Measurements from ENCODE around the gene SFTPB.

Gene SFTPB

DNA sequence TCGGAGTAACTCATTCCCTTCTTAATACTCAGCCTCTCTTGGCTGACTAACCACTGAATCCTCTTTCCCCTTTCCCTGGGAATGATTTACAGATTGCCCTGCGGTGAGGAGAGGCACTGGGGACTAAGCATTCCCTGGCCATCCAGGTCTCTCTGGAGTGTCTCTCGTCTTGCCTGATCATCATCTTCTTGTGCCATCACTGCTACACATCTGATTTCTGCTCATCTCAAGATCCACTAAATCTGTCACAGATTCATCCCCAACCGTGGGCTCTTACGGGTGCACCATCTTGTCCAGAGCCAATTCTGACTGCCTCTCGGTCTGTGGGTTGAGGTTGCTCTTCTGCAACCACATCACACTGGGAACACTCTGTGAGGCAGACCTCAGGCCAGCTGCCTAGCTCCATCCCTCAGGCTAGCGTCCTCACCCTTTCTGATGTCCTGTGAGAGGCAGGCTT lies 12.0 kb downstream of the SFTPB start:
- peak; percentile 77 for ATAC-seq
- TF ChIP-seq TCF4 (CRISPR knock-in tag; IDR thresholded peaks at IDR 0.05; ENCODE audit: borderline replicate concordance) (no peak), GLIS3 (CRISPR knock-in tag; IDR thresholded peaks at IDR 0.05) (no peak), OSR1 (CRISPR knock-in tag; IDR thresholded peaks at IDR 0.05) (no peak), ESRRG (CRISPR knock-in tag; IDR thresholded peaks at IDR 0.05) (no peak), ZFP30 (CRISPR knock-in tag; IDR thresholded peaks at IDR 0.05) (no peak), CSDC2 (CRISPR knock-in tag; IDR thresholded peaks at IDR 0.05) (no peak), ZC3H10 (CRISPR knock-in tag; IDR thresholded peaks at IDR 0.05) (no peak), BACH2 (CRISPR knock-in tag; IDR thresholded peaks at IDR 0.05; ENCODE audit: borderline replicate concordance) (no peak), ARNTL (CRISPR knock-in tag; IDR thresholded peaks at IDR 0.05; ENCODE audit: borderline replicate concordance, low read depth) (no peak), RARB (CRISPR knock-in tag; IDR thresholded peaks at IDR 0.05) (no peak), ZNF70 (CRISPR knock-in tag; IDR thresholded peaks at IDR 0.05) (no peak), ISL1 (CRISPR knock-in tag; IDR thresholded peaks at IDR 0.05) (no peak), ZNF8 (CRISPR knock-in tag; IDR thresholded peaks at IDR 0.05) (no peak)
- TF ChIP-seq, protein P1, sequence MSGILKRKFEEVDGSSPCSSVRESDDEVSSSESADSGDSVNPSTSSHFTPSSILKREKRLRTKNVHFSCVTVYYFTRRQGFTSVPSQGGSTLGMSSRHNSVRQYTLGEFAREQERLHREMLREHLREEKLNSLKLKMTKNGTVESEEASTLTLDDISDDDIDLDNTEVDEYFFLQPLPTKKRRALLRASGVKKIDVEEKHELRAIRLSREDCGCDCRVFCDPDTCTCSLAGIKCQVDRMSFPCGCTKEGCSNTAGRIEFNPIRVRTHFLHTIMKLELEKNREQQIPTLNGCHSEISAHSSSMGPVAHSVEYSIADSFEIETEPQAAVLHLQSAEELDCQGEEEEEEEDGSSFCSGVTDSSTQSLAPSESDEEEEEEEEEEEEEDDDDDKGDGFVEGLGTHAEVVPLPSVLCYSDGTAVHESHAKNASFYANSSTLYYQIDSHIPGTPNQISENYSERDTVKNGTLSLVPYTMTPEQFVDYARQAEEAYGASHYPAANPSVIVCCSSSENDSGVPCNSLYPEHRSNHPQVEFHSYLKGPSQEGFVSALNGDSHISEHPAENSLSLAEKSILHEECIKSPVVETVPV (CRISPR knock-in tag; IDR thresholded peaks at IDR 0.05) = no peak

DNA sequence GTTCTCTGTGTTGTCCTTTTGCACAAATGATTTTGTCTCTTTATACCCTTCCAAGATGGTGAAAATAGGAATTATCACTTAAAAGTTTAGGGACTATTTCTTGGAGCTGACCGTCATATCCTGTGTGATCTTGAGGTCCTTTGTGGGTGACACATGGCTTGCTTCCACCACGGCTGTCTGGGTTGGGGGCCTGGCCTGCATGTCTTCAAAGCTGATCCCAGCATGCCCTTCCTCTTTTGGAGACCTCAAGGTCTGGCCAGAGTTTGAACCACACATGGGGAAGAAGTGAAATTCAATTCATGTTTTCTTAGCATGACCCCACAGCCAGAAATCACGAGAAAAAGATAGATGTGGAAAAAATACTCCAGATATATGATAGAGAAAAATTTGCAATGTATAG lies 14.0 kb downstream of the SFTPB start:
- TF ChIP-seq ESRRG (CRISPR knock-in tag; IDR thresholded peaks at IDR 0.05) (no peak), TOX (CRISPR knock-in tag; IDR thresholded peaks at IDR 0.05; ENCODE audit: borderline replicate concordance) (no peak), BACH2 (CRISPR knock-in tag; IDR thresholded peaks at IDR 0.05; ENCODE audit: borderline replicate concordance) (no peak), ZNF70 (CRISPR knock-in tag; IDR thresholded peaks at IDR 0.05) (no peak), CSDC2 (CRISPR knock-in tag; IDR thresholded peaks at IDR 0.05) (no peak), SNAI2 (CRISPR knock-in tag; IDR thresholded peaks at IDR 0.05) (no peak), ZFP3 (CRISPR knock-in tag; IDR thresholded peaks at IDR 0.05) (no peak), ZFP30 (CRISPR knock-in tag; IDR thresholded peaks at IDR 0.05) (no peak), OSR1 (CRISPR knock-in tag; IDR thresholded peaks at IDR 0.05) (no peak), TCF4 (CRISPR knock-in tag; IDR thresholded peaks at IDR 0.05; ENCODE audit: borderline replicate concordance) (no peak), ISL1 (CRISPR knock-in tag; IDR thresholded peaks at IDR 0.05) (no peak), PPARA (CRISPR knock-in tag; IDR thresholded peaks at IDR 0.05; ENCODE audit: borderline replicate concordance) (no peak), ZC3H10 (CRISPR knock-in tag; IDR thresholded peaks at IDR 0.05) (no peak)
- TF ChIP-seq, protein P2, sequence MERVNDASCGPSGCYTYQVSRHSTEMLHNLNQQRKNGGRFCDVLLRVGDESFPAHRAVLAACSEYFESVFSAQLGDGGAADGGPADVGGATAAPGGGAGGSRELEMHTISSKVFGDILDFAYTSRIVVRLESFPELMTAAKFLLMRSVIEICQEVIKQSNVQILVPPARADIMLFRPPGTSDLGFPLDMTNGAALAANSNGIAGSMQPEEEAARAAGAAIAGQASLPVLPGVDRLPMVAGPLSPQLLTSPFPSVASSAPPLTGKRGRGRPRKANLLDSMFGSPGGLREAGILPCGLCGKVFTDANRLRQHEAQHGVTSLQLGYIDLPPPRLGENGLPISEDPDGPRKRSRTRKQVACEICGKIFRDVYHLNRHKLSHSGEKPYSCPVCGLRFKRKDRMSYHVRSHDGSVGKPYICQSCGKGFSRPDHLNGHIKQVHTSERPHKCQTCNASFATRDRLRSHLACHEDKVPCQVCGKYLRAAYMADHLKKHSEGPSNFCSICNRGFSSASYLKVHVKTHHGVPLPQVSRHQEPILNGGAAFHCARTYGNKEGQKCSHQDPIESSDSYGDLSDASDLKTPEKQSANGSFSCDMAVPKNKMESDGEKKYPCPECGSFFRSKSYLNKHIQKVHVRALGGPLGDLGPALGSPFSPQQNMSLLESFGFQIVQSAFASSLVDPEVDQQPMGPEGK (CRISPR knock-in tag; IDR thresholded peaks at IDR 0.05; ENCODE audit: borderline replicate concordance) = no peak
- TF ChIP-seq, protein P1 (CRISPR knock-in tag; IDR thresholded peaks at IDR 0.05) = no peak
- no peak for ATAC-seq

DNA sequence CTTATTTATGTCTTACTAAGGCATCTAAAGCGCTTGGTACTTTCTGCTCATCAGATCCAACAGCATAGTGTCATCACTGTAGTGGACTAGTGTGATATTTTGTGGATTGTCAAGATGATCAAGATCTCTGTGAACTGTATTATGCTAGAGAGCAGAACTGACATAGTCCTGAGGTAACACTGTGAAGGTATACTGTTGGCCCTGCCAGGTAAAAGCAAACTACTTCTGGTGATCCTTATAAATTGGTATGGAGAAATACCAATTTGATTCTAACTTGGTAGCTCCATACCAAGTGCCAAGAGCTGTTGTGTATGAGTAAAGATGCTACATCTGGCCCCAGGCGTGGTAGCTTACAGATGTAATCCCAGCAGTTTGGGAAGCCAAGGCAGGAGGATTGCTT lies 15.9 kb downstream of the SFTPB start:
- ATAC-seq = no peak
- no peak for TF ChIP-seq RARB (CRISPR knock-in tag; IDR thresholded peaks at IDR 0.05)
- TF ChIP-seq, protein P1 (CRISPR knock-in tag; IDR thresholded peaks at IDR 0.05) = no peak
- no peak for TF ChIP-seq CSDC2 (CRISPR knock-in tag; IDR thresholded peaks at IDR 0.05)
- TF ChIP-seq ZNF70 (CRISPR knock-in tag; IDR thresholded peaks at IDR 0.05) = no peak
- TF ChIP-seq, protein P2 (CRISPR knock-in tag; IDR thresholded peaks at IDR 0.05; ENCODE audit: borderline replicate concordance) = no peak
- TF ChIP-seq, protein P3, sequence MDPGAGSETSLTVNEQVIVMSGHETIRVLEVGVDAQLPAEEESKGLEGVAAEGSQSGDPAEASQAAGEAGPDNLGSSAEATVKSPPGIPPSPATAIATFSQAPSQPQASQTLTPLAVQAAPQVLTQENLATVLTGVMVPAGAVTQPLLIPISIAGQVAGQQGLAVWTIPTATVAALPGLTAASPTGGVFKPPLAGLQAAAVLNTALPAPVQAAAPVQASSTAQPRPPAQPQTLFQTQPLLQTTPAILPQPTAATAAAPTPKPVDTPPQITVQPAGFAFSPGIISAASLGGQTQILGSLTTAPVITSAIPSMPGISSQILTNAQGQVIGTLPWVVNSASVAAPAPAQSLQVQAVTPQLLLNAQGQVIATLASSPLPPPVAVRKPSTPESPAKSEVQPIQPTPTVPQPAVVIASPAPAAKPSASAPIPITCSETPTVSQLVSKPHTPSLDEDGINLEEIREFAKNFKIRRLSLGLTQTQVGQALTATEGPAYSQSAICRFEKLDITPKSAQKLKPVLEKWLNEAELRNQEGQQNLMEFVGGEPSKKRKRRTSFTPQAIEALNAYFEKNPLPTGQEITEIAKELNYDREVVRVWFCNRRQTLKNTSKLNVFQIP (CRISPR knock-in tag; IDR thresholded peaks at IDR 0.05; ENCODE audit: borderline replicate concordance, low read depth) = no peak
- TF ChIP-seq ZNF8 (CRISPR knock-in tag; IDR thresholded peaks at IDR 0.05) = no peak
- TF ChIP-seq TOX (CRISPR knock-in tag; IDR thresholded peaks at IDR 0.05; ENCODE audit: borderline replicate concordance) = no peak
- no peak for TF ChIP-seq ZFP30 (CRISPR knock-in tag; IDR thresholded peaks at IDR 0.05)
- TF ChIP-seq, protein P4, sequence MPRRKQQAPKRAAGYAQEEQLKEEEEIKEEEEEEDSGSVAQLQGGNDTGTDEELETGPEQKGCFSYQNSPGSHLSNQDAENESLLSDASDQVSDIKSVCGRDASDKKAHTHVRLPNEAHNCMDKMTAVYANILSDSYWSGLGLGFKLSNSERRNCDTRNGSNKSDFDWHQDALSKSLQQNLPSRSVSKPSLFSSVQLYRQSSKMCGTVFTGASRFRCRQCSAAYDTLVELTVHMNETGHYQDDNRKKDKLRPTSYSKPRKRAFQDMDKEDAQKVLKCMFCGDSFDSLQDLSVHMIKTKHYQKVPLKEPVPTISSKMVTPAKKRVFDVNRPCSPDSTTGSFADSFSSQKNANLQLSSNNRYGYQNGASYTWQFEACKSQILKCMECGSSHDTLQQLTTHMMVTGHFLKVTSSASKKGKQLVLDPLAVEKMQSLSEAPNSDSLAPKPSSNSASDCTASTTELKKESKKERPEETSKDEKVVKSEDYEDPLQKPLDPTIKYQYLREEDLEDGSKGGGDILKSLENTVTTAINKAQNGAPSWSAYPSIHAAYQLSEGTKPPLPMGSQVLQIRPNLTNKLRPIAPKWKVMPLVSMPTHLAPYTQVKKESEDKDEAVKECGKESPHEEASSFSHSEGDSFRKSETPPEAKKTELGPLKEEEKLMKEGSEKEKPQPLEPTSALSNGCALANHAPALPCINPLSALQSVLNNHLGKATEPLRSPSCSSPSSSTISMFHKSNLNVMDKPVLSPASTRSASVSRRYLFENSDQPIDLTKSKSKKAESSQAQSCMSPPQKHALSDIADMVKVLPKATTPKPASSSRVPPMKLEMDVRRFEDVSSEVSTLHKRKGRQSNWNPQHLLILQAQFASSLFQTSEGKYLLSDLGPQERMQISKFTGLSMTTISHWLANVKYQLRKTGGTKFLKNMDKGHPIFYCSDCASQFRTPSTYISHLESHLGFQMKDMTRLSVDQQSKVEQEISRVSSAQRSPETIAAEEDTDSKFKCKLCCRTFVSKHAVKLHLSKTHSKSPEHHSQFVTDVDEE (CRISPR knock-in tag; IDR thresholded peaks at IDR 0.05) = no peak
- TF ChIP-seq, protein P5, sequence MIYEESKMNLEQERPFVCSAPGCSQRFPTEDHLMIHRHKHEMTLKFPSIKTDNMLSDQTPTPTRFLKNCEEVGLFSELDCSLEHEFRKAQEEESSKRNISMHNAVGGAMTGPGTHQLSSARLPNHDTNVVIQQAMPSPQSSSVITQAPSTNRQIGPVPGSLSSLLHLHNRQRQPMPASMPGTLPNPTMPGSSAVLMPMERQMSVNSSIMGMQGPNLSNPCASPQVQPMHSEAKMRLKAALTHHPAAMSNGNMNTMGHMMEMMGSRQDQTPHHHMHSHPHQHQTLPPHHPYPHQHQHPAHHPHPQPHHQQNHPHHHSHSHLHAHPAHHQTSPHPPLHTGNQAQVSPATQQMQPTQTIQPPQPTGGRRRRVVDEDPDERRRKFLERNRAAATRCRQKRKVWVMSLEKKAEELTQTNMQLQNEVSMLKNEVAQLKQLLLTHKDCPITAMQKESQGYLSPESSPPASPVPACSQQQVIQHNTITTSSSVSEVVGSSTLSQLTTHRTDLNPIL (CRISPR knock-in tag; IDR thresholded peaks at IDR 0.05; ENCODE audit: low read depth) = no peak
